Lower lobe of right lung (tissue), 2 donors: Measurements from ENCODE around the gene LRRC73. TPM values are rescaled to one million over a fixed set of nuclear protein-coding genes. Genes with fewer than 3 reads are reported as not detected.
"Not testable (repeated sequence)": the region's sequence is repeated elsewhere in the genome, so short reads cannot be mapped to it uniquely, and the experiment has no call there.

ENCODE experiments used
- ATAC-seq, 2 donors: fragments of 200-7000 bp; cut with Tn5 transposase; one replicate each; pipeline ENCODE4 v1.9.1; 2020 to 2022; ENCODE audit warnings: mild to moderate bottlenecking in 2 of 2, moderate library complexity in 2 of 2
- DNase-seq: peaks from one replicate; pipeline ENCODE4 v3.0.0-alpha.2; 2020
- H3K27ac ChIP-seq: fragments of 200-600 bp; one replicate; pipeline ENCODE4 v1.8.0; 2022
- H3K27me3 ChIP-seq: fragments of 200-600 bp; one replicate; pipeline ENCODE4 v1.8.0; 2022; ENCODE audit warnings: low read depth
- H3K36me3 ChIP-seq: fragments of 200-600 bp; one replicate; pipeline ENCODE4 v1.8.0; 2022; ENCODE audit warnings: mild to moderate bottlenecking
- H3K4me1 ChIP-seq: fragments of 200-600 bp; one replicate; pipeline ENCODE4 v1.8.0; 2022
- H3K4me3 ChIP-seq: fragments of 200-600 bp; one replicate; pipeline ENCODE4 v1.8.0; 2022; ENCODE audit warnings: mild to moderate bottlenecking
- H3K9me3 ChIP-seq: fragments of 200-600 bp; one replicate; pipeline ENCODE4 v1.8.0; 2022
- intact Hi-C: fragments of 100-400 bp; cut with DNase I; formaldehyde crosslinking; loops from one replicate; pipeline ENCODE4 v1.11.0; 2022
- total RNA-seq: library from RNA; stranded (reverse); fragmentation: NEBNext Ultra II Directional; extraction: Animal tissue kit (Norgen Biotek cat#: 25700); gene quantifications from one replicate; pipeline ENCODE4 v1.2.1, GENCODE V29; 2021
- TF ChIP-seq, protein P1 (sequence below): fragments of 200-600 bp; IDR thresholded peaks from one replicate; pipeline ENCODE4 v1.8.0; 2022; ENCODE audit warnings: antibody characterized with exemption, mild to moderate bottlenecking
- donor health status: DM: no; HTN: yes; CAD: no; lungs with severe emphysema.

The LRRC73 gene
- total RNA-seq, 1 donor from 2014 or later = 1.6 TPM

DNA sequence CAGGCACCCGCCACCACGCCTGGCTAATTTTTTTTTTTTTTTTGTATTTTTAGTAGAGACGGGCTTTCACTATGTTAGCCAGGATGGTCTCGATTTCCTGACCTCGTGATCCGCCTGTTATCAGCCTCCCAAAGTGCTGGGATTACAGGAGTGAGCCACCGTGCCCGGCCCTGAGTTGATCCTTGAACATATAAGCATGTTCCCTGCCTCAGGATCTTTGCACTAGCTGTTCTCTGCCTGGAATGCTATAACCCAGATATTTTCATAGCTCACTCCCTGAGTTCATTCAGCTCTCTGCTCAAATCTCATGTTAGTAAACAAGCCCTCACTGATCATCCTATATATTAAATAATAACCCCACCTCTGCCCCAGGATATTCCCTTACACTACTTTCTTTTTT, 45.8 kb downstream of the LRRC73 start:
- intact Hi-C loops = no loop called here
- no peaks in the 10 kb centered on the region for H3K36me3 ChIP-seq
- H3K27me3 ChIP-seq = peaks cover 38% of the 10 kb centered on the region
- H3K9me3 ChIP-seq = no peaks in the 10 kb centered on the region
- H3K4me1 ChIP-seq = no peaks in the 10 kb centered on the region
- no peak for DNase-seq
- TF ChIP-seq, protein P1, sequence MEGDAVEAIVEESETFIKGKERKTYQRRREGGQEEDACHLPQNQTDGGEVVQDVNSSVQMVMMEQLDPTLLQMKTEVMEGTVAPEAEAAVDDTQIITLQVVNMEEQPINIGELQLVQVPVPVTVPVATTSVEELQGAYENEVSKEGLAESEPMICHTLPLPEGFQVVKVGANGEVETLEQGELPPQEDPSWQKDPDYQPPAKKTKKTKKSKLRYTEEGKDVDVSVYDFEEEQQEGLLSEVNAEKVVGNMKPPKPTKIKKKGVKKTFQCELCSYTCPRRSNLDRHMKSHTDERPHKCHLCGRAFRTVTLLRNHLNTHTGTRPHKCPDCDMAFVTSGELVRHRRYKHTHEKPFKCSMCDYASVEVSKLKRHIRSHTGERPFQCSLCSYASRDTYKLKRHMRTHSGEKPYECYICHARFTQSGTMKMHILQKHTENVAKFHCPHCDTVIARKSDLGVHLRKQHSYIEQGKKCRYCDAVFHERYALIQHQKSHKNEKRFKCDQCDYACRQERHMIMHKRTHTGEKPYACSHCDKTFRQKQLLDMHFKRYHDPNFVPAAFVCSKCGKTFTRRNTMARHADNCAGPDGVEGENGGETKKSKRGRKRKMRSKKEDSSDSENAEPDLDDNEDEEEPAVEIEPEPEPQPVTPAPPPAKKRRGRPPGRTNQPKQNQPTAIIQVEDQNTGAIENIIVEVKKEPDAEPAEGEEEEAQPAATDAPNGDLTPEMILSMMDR = no peak
- ATAC-seq = no peak
- no peak overlapping the region for H3K4me3 ChIP-seq
- no peak overlapping the region for H3K27ac ChIP-seq

DNA sequence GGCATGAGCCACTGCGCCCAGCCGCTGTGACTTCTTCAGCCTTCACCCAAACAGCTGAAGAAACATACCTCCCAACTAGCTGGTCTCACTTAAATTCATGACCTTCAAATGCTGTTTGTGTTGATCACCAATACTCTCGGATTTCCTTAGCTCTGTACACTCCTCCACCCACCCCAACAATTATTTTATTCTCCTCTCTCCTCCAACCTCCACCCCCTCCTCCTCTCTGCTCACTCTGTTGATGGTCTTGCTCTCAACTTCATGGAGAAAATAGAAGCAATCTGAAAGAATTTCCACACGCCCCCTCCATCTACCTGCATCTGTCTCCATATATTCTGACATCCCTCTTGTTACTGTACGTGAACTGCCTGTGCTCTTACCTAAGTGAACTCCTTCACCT, 48.2 kb downstream of the LRRC73 start:
- H3K4me1 ChIP-seq = no peaks in the 10 kb centered on the region
- H3K4me3 ChIP-seq = no peak overlapping the region
- peaks cover 47% of the 10 kb centered on the region for H3K27me3 ChIP-seq
- no peak for DNase-seq
- no peak for ATAC-seq
- no peak overlapping the region for H3K27ac ChIP-seq
- no peaks in the 10 kb centered on the region for H3K9me3 ChIP-seq
- intact Hi-C loops = no loop called here
- TF ChIP-seq, protein P1 = no peak
- H3K36me3 ChIP-seq = no peaks in the 10 kb centered on the region

DNA sequence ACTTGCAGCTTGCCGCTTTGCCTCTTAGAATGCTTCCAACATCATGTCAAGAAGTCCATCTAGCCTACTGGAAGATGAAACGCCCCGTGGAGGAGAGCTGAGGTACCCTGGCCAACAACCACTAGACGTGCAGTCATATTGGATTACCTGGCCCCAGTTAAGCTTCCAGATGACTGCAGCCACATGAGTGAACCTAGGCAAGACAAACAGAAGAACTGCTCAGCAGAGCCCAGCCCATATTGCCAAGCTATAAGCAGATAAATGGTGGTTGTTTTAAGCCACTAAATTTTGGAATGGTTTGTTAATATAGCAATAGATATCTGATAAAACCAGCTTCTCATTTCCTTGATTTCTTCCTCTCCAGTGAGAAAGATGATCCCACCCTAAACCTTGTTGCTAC, 50.1 kb downstream of the LRRC73 start:
- TF ChIP-seq, protein P1 = no peak
- intact Hi-C loops = no loop called here
- Histone ChIP-seq H3K36me3 (no peaks in the 10 kb centered on the region), H3K27ac (no peak overlapping the region), H3K9me3 (no peaks in the 10 kb centered on the region), H3K4me3 (no peak overlapping the region), H3K27me3 (peaks cover 54% of the 10 kb centered on the region), H3K4me1 (peaks cover 5% of the 10 kb centered on the region)
- no peak for DNase-seq
- no peak for ATAC-seq

DNA sequence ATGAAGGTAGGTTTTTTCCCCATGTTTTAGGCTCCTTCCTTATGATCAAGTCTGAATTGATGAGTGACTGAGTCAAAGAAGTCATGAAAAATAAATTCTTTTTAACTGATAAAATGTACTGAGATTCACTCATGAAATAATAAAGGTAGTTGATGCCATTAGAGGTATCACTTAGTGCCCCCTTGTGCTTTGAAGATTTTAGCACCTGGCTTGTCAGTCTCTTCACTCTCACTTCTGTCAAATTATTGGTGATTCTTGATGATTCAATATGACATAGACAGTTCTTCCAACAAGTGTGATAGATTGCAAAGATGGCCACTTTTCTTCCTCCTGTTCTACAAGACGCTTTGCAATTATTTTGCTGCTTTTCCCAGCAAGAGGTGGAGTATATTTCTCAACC, 50.6 kb downstream of the LRRC73 start:
- Histone ChIP-seq H3K27ac (no peak overlapping the region), H3K4me3 (no peak overlapping the region), H3K36me3 (no peaks in the 10 kb centered on the region), H3K27me3 (peaks cover 59% of the 10 kb centered on the region), H3K9me3 (no peaks in the 10 kb centered on the region), H3K4me1 (peaks cover 7% of the 10 kb centered on the region)
- ATAC-seq = no peak
- TF ChIP-seq, protein P1 = no peak
- DNase-seq = no peak
- intact Hi-C loops = no loop called here

DNA sequence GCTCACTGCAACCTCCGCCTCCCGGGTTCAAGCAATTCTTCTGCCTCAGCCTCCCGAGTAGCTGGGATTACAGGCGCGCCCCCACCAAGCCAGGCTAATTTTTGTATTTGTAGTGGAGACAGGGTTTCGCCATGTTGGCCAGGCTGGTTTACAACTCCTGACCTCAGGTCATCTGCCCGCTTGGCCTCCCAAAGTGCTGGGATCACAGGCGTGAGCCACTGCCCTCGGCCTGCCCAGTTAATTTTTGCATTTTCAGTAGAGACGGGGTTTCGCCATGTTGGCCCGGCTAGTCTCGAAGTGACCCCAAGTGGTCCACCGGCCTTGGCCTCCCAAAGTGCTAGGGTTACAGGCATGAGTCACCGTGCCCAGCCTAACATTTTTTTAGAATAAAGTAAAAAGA, 52.0 kb downstream of the LRRC73 start:
- DNase-seq, H3K4me3 ChIP-seq, ATAC-seq, H3K9me3 ChIP-seq, H3K36me3 ChIP-seq, H3K27ac ChIP-seq, intact Hi-C loops: not testable (repeated sequence)
- Histone ChIP-seq H3K27me3 (peaks cover 54% of the 10 kb centered on the region), H3K4me1 (peaks cover 11% of the 10 kb centered on the region)

DNA sequence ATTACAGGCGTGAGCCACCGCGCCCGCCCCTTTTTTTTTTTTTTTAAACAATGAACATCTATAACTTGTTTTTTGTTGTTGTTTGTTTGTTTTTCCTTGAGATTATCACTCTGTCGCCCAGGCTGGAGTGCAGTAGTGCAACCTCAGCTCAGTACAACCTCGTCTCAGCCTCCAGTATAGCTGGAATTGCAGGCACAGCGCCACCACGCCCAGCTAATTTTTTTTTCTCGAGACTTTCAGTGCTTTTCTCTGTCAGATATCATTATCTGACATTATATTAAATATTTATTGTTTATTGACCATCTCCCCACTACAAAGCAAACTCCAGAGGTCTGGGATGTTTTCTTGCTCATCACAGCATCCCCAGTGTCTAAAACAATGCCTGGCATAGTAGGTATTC, 52.5 kb downstream of the LRRC73 start:
- H3K27me3 ChIP-seq = peaks cover 48% of the 10 kb centered on the region
- intact Hi-C loops = no loop called here

More for the DNA sequence above, 52.5 kb downstream of the LRRC73 start:
- DNase-seq (no peak), ATAC-seq (no peak)
- peaks cover 11% of the 10 kb centered on the region for H3K4me1 ChIP-seq
- no peak overlapping the region for H3K4me3 ChIP-seq
- no peaks in the 10 kb centered on the region for H3K9me3 ChIP-seq
- TF ChIP-seq, protein P1 = no peak
- H3K27ac ChIP-seq = no peak overlapping the region
- H3K36me3 ChIP-seq = peaks cover 7% of the 10 kb centered on the region

Other genes starting within 250 kb of the LRRC73 start
- gene SLC22A7, start 212.1 kb downstream of the LRRC73 start, total RNA-seq = not detected
- 0.95 TPM for gene CRIP3, start 201.5 kb downstream of the LRRC73 start, total RNA-seq
- gene ZNF318, start 140.7 kb downstream of the LRRC73 start, total RNA-seq = 18.3 TPM
- gene ABCC10, start 82.8 kb downstream of the LRRC73 start, total RNA-seq = 34.4 TPM
- gene DLK2, start 54.8 kb downstream of the LRRC73 start, total RNA-seq = 0.53 TPM
- gene TJAP1, start 32.8 kb downstream of the LRRC73 start, total RNA-seq = 34.3 TPM
- 103 TPM for gene YIPF3, start 6.6 kb upstream of the LRRC73 start, total RNA-seq
- 26.1 TPM for gene POLR1C, start 6.7 kb upstream of the LRRC73 start, total RNA-seq
- gene XPO5, start 65.7 kb upstream of the LRRC73 start, total RNA-seq = 29.9 TPM
- gene POLH, start 65.8 kb upstream of the LRRC73 start, total RNA-seq = 19.6 TPM
- gene GTPBP2, start 118.9 kb upstream of the LRRC73 start, total RNA-seq = 90.9 TPM
- gene MAD2L1BP, start 125.5 kb upstream of the LRRC73 start, total RNA-seq = 19.2 TPM
- gene RSPH9, start 134.7 kb upstream of the LRRC73 start, total RNA-seq = 2.6 TPM
- 30.2 TPM for gene MRPS18A, start 177.4 kb upstream of the LRRC73 start, total RNA-seq